Stimulated activated naive CD4-positive, alpha-beta T cell treated with Interleukin-2 at 50 U/mL for 16 hours (primary cell): ENCODE data around the gene SLC24A4.

Experiments
- DNase-seq: peaks from one replicate; lab custom pipeline; 2025; lab: John Stamatoyannopoulos, UW

SLC24A4 gene

GRCh38 chr14:92544051-92544720 lies 221.2 kb downstream of the SLC24A4 start:
- DNase-seq: no peak

GRCh38 chr14:92546347-92547053 lies 223.5 kb downstream of the SLC24A4 start:
- DNase-seq: no peak

- DNase-seq: no peak
These were observed 226.3 kb downstream of the SLC24A4 start for GRCh38 chr14:92549105-92549858.

DNA sequence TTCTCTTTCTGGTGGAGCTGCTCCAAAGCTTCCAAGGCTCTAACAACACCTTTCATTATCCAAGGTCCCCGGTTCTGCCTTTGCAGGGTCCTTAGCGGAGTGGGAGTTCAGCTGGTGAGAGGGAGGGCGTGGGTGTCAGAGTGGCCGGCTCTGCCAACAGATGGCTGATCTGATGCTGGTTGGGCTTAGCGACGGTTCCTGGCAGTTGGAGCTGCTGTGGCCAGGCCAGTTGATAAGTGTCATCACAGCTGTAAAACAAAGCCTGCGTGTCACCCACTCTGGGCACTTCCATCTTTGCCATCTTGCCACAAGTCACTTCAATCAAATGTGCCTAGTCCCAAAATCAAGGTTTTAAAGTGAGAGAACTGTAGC lies 226.9 kb downstream of the SLC24A4 start:
- no peak for DNase-seq
